H1 (cell line): ENCODE data around the gene ADAMTS8. TPM values are rescaled to one million over a fixed set of nuclear protein-coding genes. Genes with fewer than 3 reads are reported as not detected.

Experiments used
- CBX5 ChIP-seq: fragments of 300-800, 300-1000 bp; sonication (generic); IDR thresholded peaks from 2 replicates; pipeline ENCODE4 v1.7.1; 2016; ENCODE audit warnings: antibody characterized with exemption, low read length, low read depth
- CREB1 ChIP-seq: IDR thresholded peaks from 2 replicates; pipeline ENCODE4 v1.6.1; 2012; ENCODE audit warnings: inconsistent platforms
- EGR1 ChIP-seq: IDR thresholded peaks from 2 replicates; pipeline ENCODE4 v1.6.1; 2011; ENCODE audit warnings: low read depth, low read length, borderline replicate concordance
- HDAC2 ChIP-seq, 2 experiments: fragments of 300-600 bp in 1 of 2; sonication (generic) in 1 of 2; IDR thresholded peaks; 2 replicates each; pipeline ENCODE4 v1.6.1; 2011 to 2012; ENCODE audit warnings: low read depth in 2 of 2, low read length in 2 of 2, mild to moderate bottlenecking in 2 of 2, moderate library complexity in 2 of 2, borderline replicate concordance in 1 of 2, inconsistent platforms in 1 of 2
- KDM4A ChIP-seq: IDR thresholded peaks from one replicate; pipeline ENCODE4 v1.7.1; 2012; ENCODE audit warnings: low read depth, mild to moderate bottlenecking, moderate library complexity, low read length, inconsistent platforms; ENCODE audit not compliant: severe bottlenecking
- RXRA ChIP-seq: IDR thresholded peaks from 2 replicates; pipeline ENCODE4 v1.6.1; 2011; ENCODE audit warnings: low read depth, mild to moderate bottlenecking, low read length, moderate library complexity; ENCODE audit not compliant: insufficient read depth
- SAP30 ChIP-seq: fragments of 300-600 bp; sonication (generic); IDR thresholded peaks from 2 replicates; pipeline ENCODE4 v1.7.1; 2012; ENCODE audit warnings: low read length, moderate library complexity, mild to moderate bottlenecking, inconsistent platforms; ENCODE audit not compliant: insufficient read depth, insufficient replicate concordance
- SIX5 ChIP-seq: IDR thresholded peaks from 2 replicates; pipeline ENCODE4 v1.6.1; 2011; ENCODE audit warnings: mild to moderate bottlenecking, low read depth, low read length
- SUZ12 ChIP-seq: fragments of 200-600 bp; sonication (generic); IDR thresholded peaks from 2 replicates; pipeline ENCODE4 v1.6.1; 2012; ENCODE audit warnings: mild to moderate bottlenecking, inconsistent platforms, low read length, moderate library complexity, mixed read lengths
- polyA plus RNA-seq, 7 experiments: library from polyadenylated mRNA; depleted of rRNA in 3 of 7; stranded (reverse) in 5 of 7; unstranded in 2 of 7; fragments of >200 nt in 5 of 7; fragments of 200-250 nt in 2 of 7; gene quantifications; 1 replicate in 5 of 7; 2 replicates in 1 of 7; 4 replicates in 1 of 7; pipeline versions ENCODE4 v1.2.1 to v1.2.3, GENCODE V29; 2011 to 2013; ENCODE audit warnings: missing spikeins in 2 of 7, mixed read lengths in 2 of 7
- total RNA-seq: library from RNA; stranded (reverse); fragmentation: NEBNext Ultra II Directional; extraction: Animal tissue kit (Norgen Biotek cat#: 25700); gene quantifications from 2 replicates; pipeline ENCODE4 v1.2.1, GENCODE V29; 2021
- TF ChIP-seq, protein P1 (sequence below): fragments of 300-600 bp; sonication (generic); IDR thresholded peaks from 2 replicates; pipeline ENCODE4 v1.7.1; 2012; ENCODE audit warnings: low read length, moderate library complexity, mild to moderate bottlenecking, inconsistent platforms; ENCODE audit not compliant: insufficient replicate concordance

Gene ADAMTS8
- total and polyA plus RNA-seq, 2 of the 8 experiments (the other 6 are each of a cell fraction or from before 2014, with no cell fraction given): 9.3 to 16.6 TPM

DNA sequence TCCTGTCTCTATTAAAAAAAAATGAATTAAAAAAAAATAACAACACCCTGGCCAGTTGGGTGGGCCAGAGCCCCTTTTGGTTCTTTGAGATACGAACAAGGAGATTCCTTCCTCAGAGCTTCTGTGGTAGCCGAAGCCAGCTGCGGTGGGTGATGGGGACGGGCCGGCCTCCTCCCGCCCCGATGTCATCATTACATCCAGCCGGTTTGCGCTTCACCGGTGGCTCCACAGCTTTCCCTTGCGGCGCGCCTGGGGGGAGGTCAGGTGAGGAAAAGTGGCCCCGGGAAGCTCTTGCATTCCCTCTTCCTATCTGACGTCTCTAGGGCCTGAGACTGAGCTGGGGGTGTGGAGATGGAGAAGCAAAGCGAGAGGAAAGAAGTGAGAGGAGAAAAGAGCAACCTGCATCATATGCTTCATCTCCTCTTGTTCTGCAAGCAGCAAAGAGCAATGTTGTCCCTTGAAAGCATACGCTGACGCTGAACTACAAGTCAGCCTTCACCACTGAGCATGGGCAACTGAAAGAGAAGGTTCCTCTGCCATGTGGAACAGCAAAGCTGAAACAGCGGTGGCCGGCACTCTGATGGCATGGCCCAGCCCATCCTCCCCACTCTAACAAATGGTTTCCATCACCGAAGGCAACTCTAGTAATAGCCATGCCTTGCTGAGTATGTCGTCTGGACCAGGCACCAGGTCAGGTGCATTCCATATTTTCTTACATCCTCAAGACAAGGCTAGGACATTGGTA lies 6.0 kb downstream of the ADAMTS8 start (continued):
- TF ChIP-seq, protein P1, sequence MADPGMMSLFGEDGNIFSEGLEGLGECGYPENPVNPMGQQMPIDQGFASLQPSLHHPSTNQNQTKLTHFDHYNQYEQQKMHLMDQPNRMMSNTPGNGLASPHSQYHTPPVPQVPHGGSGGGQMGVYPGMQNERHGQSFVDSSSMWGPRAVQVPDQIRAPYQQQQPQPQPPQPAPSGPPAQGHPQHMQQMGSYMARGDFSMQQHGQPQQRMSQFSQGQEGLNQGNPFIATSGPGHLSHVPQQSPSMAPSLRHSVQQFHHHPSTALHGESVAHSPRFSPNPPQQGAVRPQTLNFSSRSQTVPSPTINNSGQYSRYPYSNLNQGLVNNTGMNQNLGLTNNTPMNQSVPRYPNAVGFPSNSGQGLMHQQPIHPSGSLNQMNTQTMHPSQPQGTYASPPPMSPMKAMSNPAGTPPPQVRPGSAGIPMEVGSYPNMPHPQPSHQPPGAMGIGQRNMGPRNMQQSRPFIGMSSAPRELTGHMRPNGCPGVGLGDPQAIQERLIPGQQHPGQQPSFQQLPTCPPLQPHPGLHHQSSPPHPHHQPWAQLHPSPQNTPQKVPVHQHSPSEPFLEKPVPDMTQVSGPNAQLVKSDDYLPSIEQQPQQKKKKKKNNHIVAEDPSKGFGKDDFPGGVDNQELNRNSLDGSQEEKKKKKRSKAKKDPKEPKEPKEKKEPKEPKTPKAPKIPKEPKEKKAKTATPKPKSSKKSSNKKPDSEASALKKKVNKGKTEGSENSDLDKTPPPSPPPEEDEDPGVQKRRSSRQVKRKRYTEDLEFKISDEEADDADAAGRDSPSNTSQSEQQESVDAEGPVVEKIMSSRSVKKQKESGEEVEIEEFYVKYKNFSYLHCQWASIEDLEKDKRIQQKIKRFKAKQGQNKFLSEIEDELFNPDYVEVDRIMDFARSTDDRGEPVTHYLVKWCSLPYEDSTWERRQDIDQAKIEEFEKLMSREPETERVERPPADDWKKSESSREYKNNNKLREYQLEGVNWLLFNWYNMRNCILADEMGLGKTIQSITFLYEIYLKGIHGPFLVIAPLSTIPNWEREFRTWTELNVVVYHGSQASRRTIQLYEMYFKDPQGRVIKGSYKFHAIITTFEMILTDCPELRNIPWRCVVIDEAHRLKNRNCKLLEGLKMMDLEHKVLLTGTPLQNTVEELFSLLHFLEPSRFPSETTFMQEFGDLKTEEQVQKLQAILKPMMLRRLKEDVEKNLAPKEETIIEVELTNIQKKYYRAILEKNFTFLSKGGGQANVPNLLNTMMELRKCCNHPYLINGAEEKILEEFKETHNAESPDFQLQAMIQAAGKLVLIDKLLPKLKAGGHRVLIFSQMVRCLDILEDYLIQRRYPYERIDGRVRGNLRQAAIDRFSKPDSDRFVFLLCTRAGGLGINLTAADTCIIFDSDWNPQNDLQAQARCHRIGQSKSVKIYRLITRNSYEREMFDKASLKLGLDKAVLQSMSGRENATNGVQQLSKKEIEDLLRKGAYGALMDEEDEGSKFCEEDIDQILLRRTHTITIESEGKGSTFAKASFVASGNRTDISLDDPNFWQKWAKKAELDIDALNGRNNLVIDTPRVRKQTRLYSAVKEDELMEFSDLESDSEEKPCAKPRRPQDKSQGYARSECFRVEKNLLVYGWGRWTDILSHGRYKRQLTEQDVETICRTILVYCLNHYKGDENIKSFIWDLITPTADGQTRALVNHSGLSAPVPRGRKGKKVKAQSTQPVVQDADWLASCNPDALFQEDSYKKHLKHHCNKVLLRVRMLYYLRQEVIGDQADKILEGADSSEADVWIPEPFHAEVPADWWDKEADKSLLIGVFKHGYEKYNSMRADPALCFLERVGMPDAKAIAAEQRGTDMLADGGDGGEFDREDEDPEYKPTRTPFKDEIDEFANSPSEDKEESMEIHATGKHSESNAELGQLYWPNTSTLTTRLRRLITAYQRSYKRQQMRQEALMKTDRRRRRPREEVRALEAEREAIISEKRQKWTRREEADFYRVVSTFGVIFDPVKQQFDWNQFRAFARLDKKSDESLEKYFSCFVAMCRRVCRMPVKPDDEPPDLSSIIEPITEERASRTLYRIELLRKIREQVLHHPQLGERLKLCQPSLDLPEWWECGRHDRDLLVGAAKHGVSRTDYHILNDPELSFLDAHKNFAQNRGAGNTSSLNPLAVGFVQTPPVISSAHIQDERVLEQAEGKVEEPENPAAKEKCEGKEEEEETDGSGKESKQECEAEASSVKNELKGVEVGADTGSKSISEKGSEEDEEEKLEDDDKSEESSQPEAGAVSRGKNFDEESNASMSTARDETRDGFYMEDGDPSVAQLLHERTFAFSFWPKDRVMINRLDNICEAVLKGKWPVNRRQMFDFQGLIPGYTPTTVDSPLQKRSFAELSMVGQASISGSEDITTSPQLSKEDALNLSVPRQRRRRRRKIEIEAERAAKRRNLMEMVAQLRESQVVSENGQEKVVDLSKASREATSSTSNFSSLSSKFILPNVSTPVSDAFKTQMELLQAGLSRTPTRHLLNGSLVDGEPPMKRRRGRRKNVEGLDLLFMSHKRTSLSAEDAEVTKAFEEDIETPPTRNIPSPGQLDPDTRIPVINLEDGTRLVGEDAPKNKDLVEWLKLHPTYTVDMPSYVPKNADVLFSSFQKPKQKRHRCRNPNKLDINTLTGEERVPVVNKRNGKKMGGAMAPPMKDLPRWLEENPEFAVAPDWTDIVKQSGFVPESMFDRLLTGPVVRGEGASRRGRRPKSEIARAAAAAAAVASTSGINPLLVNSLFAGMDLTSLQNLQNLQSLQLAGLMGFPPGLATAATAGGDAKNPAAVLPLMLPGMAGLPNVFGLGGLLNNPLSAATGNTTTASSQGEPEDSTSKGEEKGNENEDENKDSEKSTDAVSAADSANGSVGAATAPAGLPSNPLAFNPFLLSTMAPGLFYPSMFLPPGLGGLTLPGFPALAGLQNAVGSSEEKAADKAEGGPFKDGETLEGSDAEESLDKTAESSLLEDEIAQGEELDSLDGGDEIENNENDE: no peak
- no peak for TF ChIP-seq EGR1
- TF ChIP-seq HDAC2 (IDR thresholded peaks at IDR 0.05; ENCODE audit: borderline replicate concordance in 1 of 2, low read depth in 2 of 2, low read length in 2 of 2): no peak
- TF ChIP-seq CBX5: no peak
- TF ChIP-seq SIX5: no peak
- no peak for TF ChIP-seq RXRA
- TF ChIP-seq SAP30: no peak
- TF ChIP-seq SUZ12: no peak
- TF ChIP-seq CREB1: no peak
- no peak for TF ChIP-seq KDM4A
